HFF-Myc (cell line): ENCODE data around the gene HAT1.

Experiments
- DNase-seq: peaks from one replicate; pipeline ENCODE4 v3.0.0-alpha.2; 2011; ENCODE audit warnings: low read depth; ENCODE audit errors: extremely low read depth
- H3K4me3 ChIP-seq: replicated peaks from 2 replicates; pipeline ENCODE4 v1.5.1; 2011; ENCODE audit warnings: low read depth, mild to moderate bottlenecking, control low read depth, low read length
- TF ChIP-seq, protein P1 (sequence below): IDR thresholded peaks from 2 replicates; pipeline ENCODE4 v1.5.1; 2012; ENCODE audit warnings: mild to moderate bottlenecking, low read depth, low read length, control low read depth; ENCODE audit errors: missing control alignments

HAT1 gene

DNA sequence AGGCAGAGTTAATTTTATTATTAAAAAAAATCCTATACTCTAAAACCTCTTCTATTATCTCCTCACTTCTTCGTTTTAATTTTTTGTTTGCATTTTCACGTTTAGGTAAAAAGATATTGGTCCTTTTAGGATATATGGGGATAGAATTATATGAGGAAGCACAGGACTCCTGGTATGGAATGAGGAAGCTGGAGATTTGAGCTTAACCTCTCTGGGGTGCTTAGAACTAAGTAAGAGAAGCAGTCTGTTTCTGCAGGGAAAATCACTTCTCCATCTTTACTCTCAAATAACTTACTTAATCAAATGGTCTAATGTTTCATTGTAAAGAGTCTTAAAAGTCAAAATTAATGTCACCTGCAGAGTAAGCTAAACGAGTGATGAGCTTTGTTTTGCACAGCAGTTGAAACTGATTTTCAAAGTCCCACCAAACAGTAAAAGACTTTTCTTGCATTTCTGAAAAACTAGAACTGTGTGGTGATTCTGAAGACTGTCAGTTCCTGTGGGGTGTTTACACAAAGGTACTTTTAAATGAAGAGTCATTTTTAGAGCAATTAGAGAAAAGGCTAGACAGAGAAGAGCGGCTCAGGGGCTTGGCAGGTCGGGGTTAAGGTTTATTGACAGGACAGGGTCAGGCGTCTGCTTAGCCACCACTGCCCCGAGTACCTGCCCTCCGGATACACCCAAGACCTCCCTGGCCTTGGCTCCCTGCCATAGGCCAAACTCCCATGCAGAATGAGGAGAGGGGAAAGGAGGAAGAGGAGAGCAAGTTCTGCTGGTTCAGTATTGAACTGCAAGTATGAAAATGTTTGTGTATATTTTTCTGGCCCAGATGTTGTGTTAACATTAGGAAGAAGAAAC is 99.0 kb downstream of the HAT1 start:
- no peak for DNase-seq
- TF ChIP-seq, protein P1, sequence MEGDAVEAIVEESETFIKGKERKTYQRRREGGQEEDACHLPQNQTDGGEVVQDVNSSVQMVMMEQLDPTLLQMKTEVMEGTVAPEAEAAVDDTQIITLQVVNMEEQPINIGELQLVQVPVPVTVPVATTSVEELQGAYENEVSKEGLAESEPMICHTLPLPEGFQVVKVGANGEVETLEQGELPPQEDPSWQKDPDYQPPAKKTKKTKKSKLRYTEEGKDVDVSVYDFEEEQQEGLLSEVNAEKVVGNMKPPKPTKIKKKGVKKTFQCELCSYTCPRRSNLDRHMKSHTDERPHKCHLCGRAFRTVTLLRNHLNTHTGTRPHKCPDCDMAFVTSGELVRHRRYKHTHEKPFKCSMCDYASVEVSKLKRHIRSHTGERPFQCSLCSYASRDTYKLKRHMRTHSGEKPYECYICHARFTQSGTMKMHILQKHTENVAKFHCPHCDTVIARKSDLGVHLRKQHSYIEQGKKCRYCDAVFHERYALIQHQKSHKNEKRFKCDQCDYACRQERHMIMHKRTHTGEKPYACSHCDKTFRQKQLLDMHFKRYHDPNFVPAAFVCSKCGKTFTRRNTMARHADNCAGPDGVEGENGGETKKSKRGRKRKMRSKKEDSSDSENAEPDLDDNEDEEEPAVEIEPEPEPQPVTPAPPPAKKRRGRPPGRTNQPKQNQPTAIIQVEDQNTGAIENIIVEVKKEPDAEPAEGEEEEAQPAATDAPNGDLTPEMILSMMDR: no peak
- H3K4me3 ChIP-seq: no peak overlapping the region

DNA sequence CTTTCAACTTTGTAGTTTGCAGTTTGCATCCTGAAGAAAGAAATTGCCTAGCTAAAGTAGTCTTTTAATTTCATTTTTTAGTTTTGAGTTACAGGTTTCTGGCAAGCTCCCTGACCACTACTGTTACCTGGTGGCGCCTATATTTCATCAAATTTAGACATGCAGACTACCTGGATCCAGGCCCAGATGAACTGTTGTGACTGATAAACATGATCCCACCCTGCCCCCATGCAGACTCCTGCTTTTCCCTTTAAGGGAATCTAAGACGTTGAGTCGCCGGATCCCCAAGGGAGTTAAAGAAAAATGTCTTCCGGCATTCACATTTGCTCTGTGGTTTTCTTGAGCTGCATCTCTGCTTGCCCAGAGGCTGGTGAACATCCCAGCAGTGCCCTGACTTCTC is 99.7 kb downstream of the HAT1 start:
- TF ChIP-seq, protein P1: no peak
- no peak overlapping the region for H3K4me3 ChIP-seq
- no peak for DNase-seq

DNA sequence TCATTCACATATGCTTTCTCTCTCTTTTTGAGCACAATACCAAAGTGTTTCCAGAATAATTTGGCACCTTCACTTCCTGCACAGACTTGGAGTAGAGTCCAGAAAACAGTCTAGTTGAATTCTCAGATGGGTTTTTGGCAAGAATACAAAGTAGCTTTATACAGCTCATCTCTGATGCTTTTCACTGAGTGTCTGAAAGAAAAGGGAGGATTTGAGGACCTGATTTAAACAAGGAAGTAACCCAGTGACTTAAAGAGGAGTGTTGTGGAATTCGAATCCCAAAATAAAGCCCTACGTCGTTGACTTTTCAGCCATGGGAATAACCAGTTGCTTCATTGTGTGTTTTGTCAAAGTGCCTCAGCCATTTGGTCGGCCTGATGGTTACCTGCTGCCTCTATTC is 109.3 kb downstream of the HAT1 start:
- no peak overlapping the region for H3K4me3 ChIP-seq
- no peak for DNase-seq
- TF ChIP-seq, protein P1: no peak
